H1 (cell line): ENCODE results near the gene FN3KRP. TPM values are rescaled to one million over a fixed set of nuclear protein-coding genes. Genes with fewer than 3 reads are reported as not detected.
A peak's percentile ranks its signal among the peaks of the same experiment; 100 is the strongest.

ENCODE experiments used
- CTCF ChIA-PET: fragments of 300-600 bp; sonication (Branson Sonifier 250); formaldehyde crosslinking; loops from one replicate; lab custom pipeline; 2021; ENCODE audit not compliant: partially characterized antibody; lab: Charles Lee
- POLR2A ChIA-PET: fragments of 300-600 bp; sonication (Branson Sonifier 250); formaldehyde crosslinking; loops from one replicate; lab custom pipeline; 2021; ENCODE audit warnings: inconsistent platforms; ENCODE audit not compliant: partially characterized antibody; lab: Charles Lee
- DNase-seq, 2 experiments: peaks; one replicate each; pipeline versions ENCODE4 v3.0.0 to v3.0.0-alpha.2; 2010 to 2022; ENCODE audit warnings: low spot score in 2 of 2, low read depth in 1 of 2, mixed read lengths in 1 of 2
- FAIRE-seq: peaks from 2 replicates; lab custom pipeline; 2011; peaks lifted over from hg19 to GRCh38; lab: Jason Lieb, UNC
- H2AFZ ChIP-seq: 2 replicates; pipeline ENCODE4 v1.8.1; 2012; ENCODE audit warnings: low read length, inconsistent platforms
- H2AK5ac ChIP-seq: 2 replicates; pipeline ENCODE4 v1.6.1; 2013; ENCODE audit warnings: low read depth, low read length
- H2BK120ac ChIP-seq: replicated peaks from 2 replicates; pipeline ENCODE3; 2013; ENCODE audit warnings: low read depth, low read length, inconsistent platforms
- H2BK12ac ChIP-seq: 2 replicates; pipeline ENCODE4 v1.6.1; 2013; ENCODE audit warnings: low read depth, low read length
- H2BK15ac ChIP-seq: 2 replicates; pipeline ENCODE4 v1.6.1; 2013; ENCODE audit warnings: low read length
- H2BK20ac ChIP-seq: 2 replicates; pipeline ENCODE4 v1.6.1; 2013; ENCODE audit warnings: low read length
- H2BK5ac ChIP-seq: 2 replicates; pipeline ENCODE4 v1.6.1; 2013; ENCODE audit warnings: low read depth, low read length
- H3K14ac ChIP-seq: 2 replicates; pipeline ENCODE4 v1.6.1; 2013; ENCODE audit warnings: inconsistent platforms; ENCODE audit not compliant: insufficient read length
- H3K18ac ChIP-seq: 2 replicates; pipeline ENCODE4 v1.6.1; 2013; ENCODE audit warnings: low read length; ENCODE audit errors: extremely low read depth
- H3K23ac ChIP-seq: 2 replicates; pipeline ENCODE4 v1.6.1; 2013; ENCODE audit warnings: inconsistent platforms; ENCODE audit not compliant: insufficient read length
- H3K23me2 ChIP-seq: 2 replicates; pipeline ENCODE4 v1.6.1; 2013; ENCODE audit warnings: low read depth, low read length
- H3K27ac ChIP-seq: 2 replicates; pipeline ENCODE4 v1.6.1; 2011; ENCODE audit warnings: low read depth, low read length, inconsistent platforms
- H3K27me3 ChIP-seq, 4 experiments: replicated peaks in 1 of 4; 1 replicate in 1 of 4; 2 replicates in 3 of 4; pipeline versions ENCODE4 v1.6.1 to v1.8.1; 2011 to 2013; ENCODE audit warnings: low read length in 3 of 4, mild to moderate bottlenecking in 3 of 4, inconsistent platforms in 2 of 4, mixed read lengths in 2 of 4, moderate library complexity in 1 of 4; ENCODE audit not compliant: control insufficient read depth in 3 of 4, insufficient read depth in 3 of 4; ENCODE audit errors: extremely low read depth in 1 of 4
- H3K36me3 ChIP-seq, 4 experiments: 2 replicates each; pipeline versions ENCODE4 v1.6.1 to v1.8.1; 2011 to 2013; ENCODE audit warnings: mild to moderate bottlenecking in 4 of 4, low read length in 3 of 4, moderate library complexity in 2 of 4, control low read depth in 1 of 4, inconsistent platforms in 1 of 4; ENCODE audit not compliant: insufficient read depth in 4 of 4, control insufficient read depth in 2 of 4
- H3K4ac ChIP-seq: replicated peaks from 2 replicates; pipeline ENCODE3; 2013; ENCODE audit warnings: low read length, low read depth, mixed read lengths, inconsistent platforms; ENCODE audit not compliant: insufficient read length
- H3K4me1 ChIP-seq, 4 experiments: replicated peaks in 1 of 4; 1 replicate in 1 of 4; 2 replicates in 3 of 4; pipeline versions ENCODE4 v1.6.1 to v1.8.1; 2011 to 2013; ENCODE audit warnings: low read length in 3 of 4, inconsistent platforms in 2 of 4, mixed read lengths in 1 of 4; ENCODE audit not compliant: insufficient read depth in 4 of 4, control insufficient read depth in 3 of 4
- H3K4me2 ChIP-seq, 2 experiments: 2 replicates each; pipeline versions ENCODE4 v1.6.1 to v1.8.1; 2011 to 2013; ENCODE audit warnings: low read depth in 2 of 2, low read length in 2 of 2, control low read depth in 1 of 2, inconsistent platforms in 1 of 2, mild to moderate bottlenecking in 1 of 2; ENCODE audit not compliant: insufficient read depth in 1 of 2
- H3K4me3 ChIP-seq, 4 experiments: fragments of 200-600, 300-600 bp in 1 of 4; sonication (generic), shearing (Covaris generic), sonication (Bioruptor Twin) in 1 of 4; 2 replicates each; pipeline versions ENCODE4 v1.5.1 to v1.8.1; 2011 to 2016; ENCODE audit warnings: low read length in 4 of 4, low read depth in 3 of 4, control low read depth in 2 of 4, inconsistent platforms in 2 of 4, mild to moderate bottlenecking in 2 of 4, mixed read lengths in 1 of 4, moderate library complexity in 1 of 4; ENCODE audit not compliant: insufficient read depth in 2 of 4; ENCODE audit errors: extremely low read depth in 1 of 4
- H3K56ac ChIP-seq: replicated peaks from 2 replicates; pipeline ENCODE3; 2013; ENCODE audit warnings: low read depth, mild to moderate bottlenecking, mixed read lengths, low read length, inconsistent platforms; ENCODE audit not compliant: insufficient read length
- H3K79me1 ChIP-seq: 2 replicates; pipeline ENCODE4 v1.6.1; 2013; ENCODE audit warnings: low read depth, low read length, control low read depth
- H3K79me2 ChIP-seq, 2 experiments: 2 replicates each; pipeline versions ENCODE4 v1.6.1 to v1.8.1; 2012 to 2013; ENCODE audit warnings: low read length in 2 of 2, mild to moderate bottlenecking in 2 of 2, inconsistent platforms in 1 of 2; ENCODE audit not compliant: insufficient read depth in 2 of 2, control insufficient read depth in 1 of 2
- H3K9ac ChIP-seq, 4 experiments: replicated peaks in 1 of 4; 1 replicate in 1 of 4; 2 replicates in 3 of 4; pipeline versions ENCODE4 v1.6.1 to v1.8.1; 2011 to 2013; ENCODE audit warnings: low read depth in 3 of 4, low read length in 3 of 4, control low read depth in 2 of 4, mild to moderate bottlenecking in 2 of 4, moderate library complexity in 2 of 4, inconsistent platforms in 1 of 4; ENCODE audit errors: extremely low read depth in 1 of 4
- H3K9me3 ChIP-seq, 2 experiments: 2 replicates each; pipeline versions ENCODE4 v1.6.1 to v1.8.1; 2012 to 2013; ENCODE audit warnings: mild to moderate bottlenecking in 2 of 2, moderate library complexity in 2 of 2, control low read depth in 1 of 2, inconsistent platforms in 1 of 2, low read depth in 1 of 2, low read length in 1 of 2, mixed read lengths in 1 of 2; ENCODE audit not compliant: insufficient read depth in 2 of 2
- H4K20me1 ChIP-seq, 2 experiments: replicated peaks in 1 of 2; 2 replicates each; pipeline versions ENCODE3 to v1.8.1; 2011 to 2013; ENCODE audit warnings: inconsistent platforms in 2 of 2, low read length in 2 of 2, mild to moderate bottlenecking in 1 of 2; ENCODE audit not compliant: insufficient read depth in 2 of 2, control insufficient read depth in 1 of 2
- H4K5ac ChIP-seq: 2 replicates; pipeline ENCODE4 v1.6.1; 2013; ENCODE audit warnings: low read length, low read depth, mixed read lengths, inconsistent platforms; ENCODE audit not compliant: insufficient read length
- H4K8ac ChIP-seq: 2 replicates; pipeline ENCODE4 v1.8.0; 2013; ENCODE audit warnings: mild to moderate bottlenecking, moderate library complexity, low read length, inconsistent platforms; ENCODE audit not compliant: insufficient read depth; ENCODE audit errors: extremely low read depth
- H4K91ac ChIP-seq: replicated peaks from 2 replicates; pipeline ENCODE3; 2013; ENCODE audit warnings: low read length, mixed read lengths, inconsistent platforms; ENCODE audit not compliant: insufficient read length
- BACH1 ChIP-seq: IDR thresholded peaks from 2 replicates; pipeline ENCODE4 v1.6.1; 2012; ENCODE audit warnings: low read length, improper control_type of control experiment
- EGR1 ChIP-seq: IDR thresholded peaks from 2 replicates; pipeline ENCODE4 v1.6.1; 2011; ENCODE audit warnings: low read depth, low read length, borderline replicate concordance
- FOSL1 ChIP-seq: IDR thresholded peaks from 2 replicates; pipeline ENCODE4 v1.6.1; 2011; ENCODE audit warnings: mild to moderate bottlenecking, low read depth, low read length, moderate library complexity; ENCODE audit not compliant: insufficient read depth
- HDAC2 ChIP-seq, 2 experiments: fragments of 300-600 bp in 1 of 2; sonication (generic) in 1 of 2; IDR thresholded peaks; 2 replicates each; pipeline ENCODE4 v1.6.1; 2011 to 2012; ENCODE audit warnings: low read depth in 2 of 2, low read length in 2 of 2, mild to moderate bottlenecking in 2 of 2, moderate library complexity in 2 of 2, borderline replicate concordance in 1 of 2, inconsistent platforms in 1 of 2
- KDM4A ChIP-seq: IDR thresholded peaks from one replicate; pipeline ENCODE4 v1.7.1; 2012; ENCODE audit warnings: low read depth, mild to moderate bottlenecking, moderate library complexity, low read length, inconsistent platforms; ENCODE audit not compliant: severe bottlenecking
- NRF1 ChIP-seq: IDR thresholded peaks from 2 replicates; pipeline ENCODE4 v1.6.1; 2011; ENCODE audit warnings: mild to moderate bottlenecking, low read depth, low read length, improper control_type of control experiment
- RNF2 ChIP-seq: fragments of 200-900, 300-1000 bp; sonication (generic); IDR thresholded peaks from 2 replicates; pipeline ENCODE4 v1.7.1; 2016; ENCODE audit warnings: borderline replicate concordance, low read depth, mild to moderate bottlenecking, antibody characterized with exemption, low read length; ENCODE audit not compliant: poor library complexity, severe bottlenecking; ENCODE audit errors: missing control alignments
- SP4 ChIP-seq: IDR thresholded peaks from 2 replicates; pipeline ENCODE4 v1.6.1; 2012; ENCODE audit warnings: low read length, inconsistent platforms
- WGBS, 2 experiments: shearing (Covaris generic) in 1 of 2; methylation state at CpG; one replicate each; pipeline versions ENCODE4 v1.1.6 to v1.1.7; 2013 to 2015; ENCODE audit warnings: low lambda C conversion rate in 2 of 2, mixed read lengths in 2 of 2, inconsistent platforms in 1 of 2, low coverage in 1 of 2, missing lambda C conversion rate in 1 of 2; ENCODE audit not compliant: insufficient replicate concordance in 2 of 2, insufficient coverage in 1 of 2, insufficient read length in 1 of 2; ENCODE audit errors: extremely low coverage in 1 of 2, missing lambda C conversion rate in 1 of 2; 5-methylcytosine and 5-hydroxymethylcytosine counted together
- polyA plus RNA-seq, 7 experiments: library from polyadenylated mRNA; depleted of rRNA in 3 of 7; stranded (reverse) in 5 of 7; unstranded in 2 of 7; fragments of >200 nt in 5 of 7; fragments of 200-250 nt in 2 of 7; gene quantifications; 1 replicate in 5 of 7; 2 replicates in 1 of 7; 4 replicates in 1 of 7; pipeline versions ENCODE4 v1.2.1 to v1.2.3, GENCODE V29; 2011 to 2013; ENCODE audit warnings: missing spikeins in 2 of 7, mixed read lengths in 2 of 7
- total RNA-seq: library from RNA; stranded (reverse); fragmentation: NEBNext Ultra II Directional; extraction: Animal tissue kit (Norgen Biotek cat#: 25700); gene quantifications from 2 replicates; pipeline ENCODE4 v1.2.1, GENCODE V29; 2021

Gene FN3KRP
- total and polyA plus RNA-seq, 2 of the 8 experiments (the other 6 are each of a cell fraction or from before 2014, with no cell fraction given): 18.1 to 21.4 TPM

DNA sequence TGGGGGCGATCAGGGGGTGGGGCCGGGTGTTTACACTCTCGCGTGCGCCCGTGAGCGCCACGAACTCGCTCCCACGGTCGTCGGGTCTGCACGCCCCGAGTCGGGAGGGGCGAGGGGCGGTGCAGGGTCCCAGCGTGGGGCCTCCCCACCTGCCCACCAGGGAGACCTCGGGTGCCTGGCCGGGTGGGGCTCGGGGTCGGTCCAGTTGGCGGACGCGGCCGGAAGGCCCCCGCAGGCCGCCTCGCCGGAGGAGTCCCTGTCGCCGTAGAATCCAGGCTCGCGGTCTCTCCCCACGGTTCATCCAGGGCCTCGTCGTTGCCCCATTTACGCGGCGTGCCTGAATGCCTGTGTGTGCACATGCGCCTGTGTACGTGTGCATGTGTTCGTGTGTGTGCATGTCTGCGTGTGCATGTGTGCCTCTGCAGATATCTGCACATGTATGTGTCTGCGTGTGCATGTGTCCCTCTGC is 17.5 kb upstream of the FN3KRP start:
- H3K4me2 ChIP-seq: peak overlapping the region; percentile 52 to 90
- H3K79me2 ChIP-seq: no peaks in the 10 kb centered on the region
- no peaks in the 10 kb centered on the region; a peak in 1 of 8 replicates for H3K36me3 ChIP-seq
- H3K27ac ChIP-seq: no peak overlapping the region
- no peak for TF ChIP-seq NRF1
- TF ChIP-seq EGR1: no peak
- no peak for TF ChIP-seq FOSL1
- TF ChIP-seq SP4: no peak
- peak; percentile 56; the same call in 1 of the 2 replicates for TF ChIP-seq BACH1
- TF ChIP-seq HDAC2 (IDR thresholded peaks at IDR 0.05; ENCODE audit: borderline replicate concordance in 1 of 2, low read depth in 2 of 2, low read length in 2 of 2): 0 out of 4 replicates have a peak, but pooled peaks of 1 of the 2 experiments have one; percentile 43
- peak; percentile 76 for TF ChIP-seq KDM4A
- TF ChIP-seq RNF2: no peak
- TF ChIP-seq, all 59 proteins: peak for 3
- 25% methylated on average over 17 of the region's 45 CpGs; no CpG with 5 or more reads in 1 of the 2 experiments for WGBS, 2 experiments
- H2BK20ac ChIP-seq: no peak overlapping the region
- H4K91ac ChIP-seq: no peak overlapping the region
- no peak overlapping the region for H4K5ac ChIP-seq
- no peak overlapping the region for H2BK15ac ChIP-seq
- peaks cover 0 to 9% of the 10 kb centered on the region in 2 experiments for H4K20me1 ChIP-seq
- H4K8ac ChIP-seq: peak overlapping the region; percentile 71; the same call in 1 of the 2 replicates
- H3K18ac ChIP-seq: no peak overlapping the region
- H3K14ac ChIP-seq: no peak overlapping the region
- H3K9me3 ChIP-seq: no peaks in the 10 kb centered on the region
- ChIA-PET CTCF (no interaction called here), POLR2A (no interaction called here)
- FAIRE-seq (no peak), DNase-seq (no peak)
- no peak overlapping the region for H2AK5ac ChIP-seq
- H2AFZ ChIP-seq: peak overlapping the region; percentile 41; the same call in 1 of the 2 replicates
- H2BK120ac ChIP-seq: no peak overlapping the region
- H3K4ac ChIP-seq: no peak overlapping the region
- H3K23ac ChIP-seq: no peak overlapping the region
- peaks cover 8% of the 10 kb centered on the region; the same call in 1 of the 2 replicates for H3K23me2 ChIP-seq
- no peaks in the 10 kb centered on the region for H3K79me1 ChIP-seq
- no peak overlapping the region; the same call in 1 of the 2 replicates for H2BK5ac ChIP-seq
- no peak overlapping the region for H2BK12ac ChIP-seq
- no peak overlapping the region for H3K56ac ChIP-seq
- peak overlapping the region; percentile 33 to 78 (median 58) for H3K4me3 ChIP-seq
- no peak overlapping the region for H3K9ac ChIP-seq
- H3K4me1 ChIP-seq: peaks cover 0 to 11% (median 6%) of the 10 kb centered on the region in 4 experiments; a peak in 4 of 7 replicates
- H3K27me3 ChIP-seq: peaks cover 16 to 34% (median 24%) of the 10 kb centered on the region in 4 experiments
